H1 (cell line): ENCODE results near the gene NFATC1. TPM values are rescaled to one million over a fixed set of nuclear protein-coding genes. Genes with fewer than 3 reads are reported as not detected.

Experiments
- CBX8 ChIP-seq: fragments of 300-800, 300-1000 bp; sonication (generic); IDR thresholded peaks from 2 replicates; pipeline ENCODE4 v1.7.1; 2016; ENCODE audit warnings: low read depth, low read length, borderline replicate concordance
- TAF1 ChIP-seq: IDR thresholded peaks from 2 replicates; pipeline ENCODE4 v1.6.1; 2011; ENCODE audit warnings: mild to moderate bottlenecking, low read depth, low read length
- TEAD4 ChIP-seq: IDR thresholded peaks from 2 replicates; pipeline ENCODE4 v1.6.1; 2012; ENCODE audit warnings: low read depth, low read length, inconsistent platforms, mixed read lengths
- polyA plus RNA-seq, 7 experiments: library from polyadenylated mRNA; depleted of rRNA in 3 of 7; stranded (reverse) in 5 of 7; unstranded in 2 of 7; fragments of >200 nt in 5 of 7; fragments of 200-250 nt in 2 of 7; gene quantifications; 1 replicate in 5 of 7; 2 replicates in 1 of 7; 4 replicates in 1 of 7; pipeline versions ENCODE4 v1.2.1 to v1.2.3, GENCODE V29; 2011 to 2013; ENCODE audit warnings: missing spikeins in 2 of 7, mixed read lengths in 2 of 7
- total RNA-seq: library from RNA; stranded (reverse); fragmentation: NEBNext Ultra II Directional; extraction: Animal tissue kit (Norgen Biotek cat#: 25700); gene quantifications from 2 replicates; pipeline ENCODE4 v1.2.1, GENCODE V29; 2021

Gene NFATC1
- total and polyA plus RNA-seq, 2 of the 8 experiments (the other 6 are each of a cell fraction or from before 2014, with no cell fraction given) = 2.0 to 6.6 TPM

DNA sequence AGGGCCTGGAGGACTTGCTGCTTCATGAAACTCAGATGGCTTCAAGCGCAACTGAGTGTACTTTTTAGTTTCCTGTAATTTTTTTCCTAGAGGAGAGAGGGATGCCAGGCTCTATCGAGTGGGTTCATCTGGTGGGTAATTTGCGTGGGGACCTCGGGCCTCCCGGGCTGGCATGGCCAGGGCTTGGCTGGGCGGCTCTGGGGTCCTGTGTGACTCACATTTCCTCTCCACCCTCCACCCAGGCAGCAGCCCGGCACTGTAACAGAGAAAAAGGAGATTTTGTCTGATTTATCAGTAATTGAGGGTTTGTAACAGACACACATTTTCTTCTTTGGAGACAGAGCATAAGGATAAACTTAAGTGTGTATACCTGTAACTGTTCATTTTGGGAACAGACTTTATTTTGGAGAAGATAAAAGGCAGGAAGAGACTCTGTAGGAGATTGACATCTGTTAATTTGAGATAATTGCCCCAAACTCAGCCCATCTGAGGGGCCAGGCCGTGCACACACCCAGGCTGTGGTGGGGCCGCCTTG, 64.3 kb downstream of the NFATC1 start (continued):
- TF ChIP-seq CBX8 = no peak
- no peak for TF ChIP-seq TAF1
- no peak for TF ChIP-seq TEAD4
